ENCODE results near the gene DCC. TPM values are rescaled to one million over a fixed set of nuclear protein-coding genes. Genes with fewer than 3 reads are reported as not detected.

Gene DCC
- polyA plus RNA-seq, 6 donors from 2014 or later = not detected

- no peak overlapping the region for H3K4me3 Mint-ChIP-seq
- peaks cover 0 to 5% (median 0%) of the 10 kb centered on the region in 7 donors for H3K9me3 Mint-ChIP-seq
- ATAC-seq (ENCODE audit: low read depth in 2 of 2) = no peak
- no peaks in the 10 kb centered on the region for H3K36me3 Mint-ChIP-seq
- H3K27ac Mint-ChIP-seq = no peak overlapping the region
- H3K4me1 Mint-ChIP-seq = no peaks in the 10 kb centered on the region
- H3K27me3 Mint-ChIP-seq = no peaks in the 10 kb centered on the region
- DNase-seq = no peak
These were observed 554.8 kb downstream of the DCC start for GRCh38 chr18:52894801-52895200.

- no peak for DNase-seq
- no peak for ATAC-seq (ENCODE audit: low read depth in 2 of 2)
- Mint-ChIP-seq H3K27me3 (no peaks in the 10 kb centered on the region), H3K27ac (no peak overlapping the region), H3K4me1 (no peaks in the 10 kb centered on the region), H3K36me3 (no peaks in the 10 kb centered on the region), H3K9me3 (peaks cover 0 to 5% (median 0%) of the 10 kb centered on the region in 7 donors), H3K4me3 (no peak overlapping the region)
These were observed 557.9 kb downstream of the DCC start for GRCh38 chr18:52897611-52898484.

DNA sequence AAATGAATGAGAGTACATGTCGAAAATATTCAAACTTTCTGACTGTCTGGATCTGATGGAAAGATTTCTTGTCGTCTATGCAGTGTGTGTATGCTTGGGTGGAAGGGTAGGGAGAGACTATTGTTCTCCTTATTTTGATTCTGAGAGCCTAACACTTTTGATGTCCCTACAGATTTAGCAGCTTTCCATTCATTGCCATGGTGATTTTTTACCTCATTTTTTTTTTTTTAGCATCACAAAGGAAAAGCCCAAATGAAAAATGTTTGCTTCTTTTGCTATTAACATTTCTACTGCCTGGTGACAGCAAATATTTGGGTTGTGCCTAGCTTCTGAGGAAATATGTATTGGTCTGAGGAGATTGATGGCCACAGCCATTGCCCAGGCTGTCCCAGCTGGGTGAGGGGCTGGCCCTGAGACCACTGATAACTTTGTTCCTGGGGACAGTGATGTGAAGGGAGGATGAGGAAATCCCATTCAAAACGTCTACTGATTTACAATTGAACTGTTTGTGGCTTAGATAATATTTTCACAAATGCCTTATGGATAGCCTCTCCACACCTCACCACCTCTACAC lies 558.6 kb downstream of the DCC start:
- no peaks in the 10 kb centered on the region for H3K27me3 Mint-ChIP-seq
- no peak overlapping the region for H3K4me3 Mint-ChIP-seq
- DNase-seq (no peak), ATAC-seq (ENCODE audit: low read depth in 2 of 2) (no peak)
- no peak overlapping the region for H3K27ac Mint-ChIP-seq
- no peaks in the 10 kb centered on the region for H3K4me1 Mint-ChIP-seq
- H3K36me3 Mint-ChIP-seq = no peaks in the 10 kb centered on the region
- peaks cover 0 to 2% (median 0%) of the 10 kb centered on the region in 7 donors for H3K9me3 Mint-ChIP-seq

DNA sequence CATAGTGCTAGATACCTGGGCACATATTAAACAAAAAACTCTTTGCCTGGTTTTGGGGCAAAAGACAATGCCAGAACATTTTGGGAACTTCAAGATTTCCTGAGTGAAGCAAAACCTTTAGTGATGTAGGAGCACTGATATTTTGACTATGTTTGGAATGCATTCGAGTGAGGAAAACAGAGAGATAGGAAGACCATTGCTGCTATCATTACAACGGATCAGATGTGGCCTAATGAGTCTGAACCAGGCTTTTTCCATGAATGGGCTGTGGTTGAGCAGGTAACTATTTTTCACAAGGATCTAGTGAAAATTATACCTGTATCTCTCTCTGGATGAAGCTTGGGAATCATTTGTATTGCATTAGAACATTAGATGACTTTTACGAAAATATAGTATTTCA lies 562.2 kb downstream of the DCC start:
- DNase-seq (no peak), ATAC-seq (ENCODE audit: low read depth in 2 of 2) (no peak)
- Mint-ChIP-seq H3K36me3 (no peaks in the 10 kb centered on the region), H3K4me1 (no peaks in the 10 kb centered on the region), H3K27me3 (no peaks in the 10 kb centered on the region), H3K4me3 (no peak overlapping the region), H3K27ac (no peak overlapping the region), H3K9me3 (peaks cover 0 to 2% (median 0%) of the 10 kb centered on the region in 7 donors)

- Mint-ChIP-seq H3K27me3 (no peaks in the 10 kb centered on the region), H3K9me3 (peaks cover 0 to 2% (median 0%) of the 10 kb centered on the region in 7 donors), H3K4me3 (no peak overlapping the region), H3K36me3 (no peaks in the 10 kb centered on the region), H3K4me1 (no peaks in the 10 kb centered on the region), H3K27ac (no peak overlapping the region)
- ATAC-seq (ENCODE audit: low read depth in 2 of 2) (no peak), DNase-seq (no peak)
These were observed 563.9 kb downstream of the DCC start for GRCh38 chr18:52903857-52904256.

GRCh38 chr18:52907543-52908308 lies 567.7 kb downstream of the DCC start:
- Mint-ChIP-seq H3K9me3 (peaks cover 0 to 2% (median 0%) of the 10 kb centered on the region in 7 donors), H3K4me3 (no peak overlapping the region), H3K27me3 (no peaks in the 10 kb centered on the region), H3K27ac (no peak overlapping the region), H3K36me3 (no peaks in the 10 kb centered on the region), H3K4me1 (no peaks in the 10 kb centered on the region)
- ATAC-seq (ENCODE audit: low read depth in 2 of 2) = no peak
- no peak for DNase-seq

DNA sequence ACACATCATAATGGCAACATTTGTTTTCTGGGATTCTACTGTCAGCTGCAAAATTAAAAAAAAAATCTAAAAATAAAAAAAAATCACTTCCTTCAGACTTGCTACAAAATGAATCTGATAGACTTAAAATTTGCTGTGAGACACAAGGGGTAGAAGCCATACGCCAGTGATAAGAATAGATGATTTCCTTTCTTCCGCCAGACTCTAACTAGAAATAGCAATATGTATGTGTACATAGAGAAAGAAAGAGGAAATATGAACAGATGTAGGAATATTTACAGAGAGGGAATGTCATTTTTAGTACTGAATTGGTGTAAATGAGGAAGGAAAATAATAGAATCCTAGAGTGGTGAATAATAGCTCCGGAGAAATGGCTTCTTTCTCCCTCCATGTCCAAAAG lies 574.2 kb downstream of the DCC start:
- Mint-ChIP-seq H3K4me3 (no peak overlapping the region), H3K4me1 (no peaks in the 10 kb centered on the region), H3K27ac (no peak overlapping the region), H3K9me3 (no peaks in the 10 kb centered on the region), H3K36me3 (no peaks in the 10 kb centered on the region), H3K27me3 (no peaks in the 10 kb centered on the region)
- no peak for ATAC-seq (ENCODE audit: low read depth in 2 of 2)
- no peak for DNase-seq

DNA sequence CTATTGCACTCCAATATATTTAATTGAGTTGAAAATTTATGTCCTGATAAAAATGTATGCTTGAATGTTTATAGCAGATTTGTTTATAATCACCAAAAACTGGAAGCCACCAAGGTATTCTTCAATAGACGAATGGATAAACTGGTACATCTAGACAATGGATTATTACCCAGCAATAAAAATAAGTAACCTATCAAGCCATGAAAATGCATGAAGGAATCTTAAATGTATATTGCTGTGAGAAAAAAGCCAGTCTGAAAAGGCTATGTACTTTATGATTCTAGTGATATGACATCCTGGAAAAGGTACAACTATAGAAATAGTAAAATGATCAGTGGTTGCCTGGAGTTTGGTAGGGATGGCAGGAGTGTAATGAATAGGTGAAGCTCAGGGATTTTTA lies 580.7 kb downstream of the DCC start:
- no peaks in the 10 kb centered on the region for H3K4me1 Mint-ChIP-seq
- DNase-seq (no peak), ATAC-seq (ENCODE audit: low read depth in 2 of 2) (no peak)
- H3K36me3 Mint-ChIP-seq = no peaks in the 10 kb centered on the region
- H3K27me3 Mint-ChIP-seq = no peaks in the 10 kb centered on the region
- peaks cover 0 to 4% (median 0%) of the 10 kb centered on the region in 7 donors for H3K9me3 Mint-ChIP-seq
- H3K27ac Mint-ChIP-seq = no peak overlapping the region
- H3K4me3 Mint-ChIP-seq = no peak overlapping the region

DNA sequence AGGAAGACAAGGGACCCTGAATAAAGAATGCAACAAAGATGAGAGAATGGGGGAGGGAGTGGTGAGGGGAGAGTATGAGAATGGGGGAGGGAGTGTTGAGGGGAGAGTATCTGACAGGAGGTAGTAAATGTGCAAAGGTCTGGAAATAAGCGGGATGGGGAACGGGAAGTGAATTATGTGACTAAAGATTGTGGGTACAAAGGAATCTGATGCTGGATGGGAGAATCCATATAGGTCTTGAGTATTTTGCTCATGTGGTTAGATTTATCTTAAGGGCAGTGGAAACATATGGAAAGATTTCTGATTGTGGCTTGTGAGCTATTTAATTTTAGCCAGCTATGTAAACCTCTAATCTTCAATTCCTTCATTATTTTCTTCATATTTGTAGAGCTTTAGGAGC lies 593.4 kb downstream of the DCC start:
- DNase-seq = no peak
- Mint-ChIP-seq H3K9me3 (peaks cover 0 to 11% (median 0%) of the 10 kb centered on the region in 7 donors), H3K27me3 (no peaks in the 10 kb centered on the region), H3K4me3 (no peak overlapping the region), H3K27ac (no peak overlapping the region), H3K36me3 (no peaks in the 10 kb centered on the region), H3K4me1 (no peaks in the 10 kb centered on the region)
- no peak for ATAC-seq (ENCODE audit: low read depth in 2 of 2)

- H3K4me3 Mint-ChIP-seq = no peak overlapping the region
- ATAC-seq (ENCODE audit: low read depth in 2 of 2) = no peak
- H3K4me1 Mint-ChIP-seq = no peaks in the 10 kb centered on the region
- H3K9me3 Mint-ChIP-seq = peaks cover 0 to 11% (median 0%) of the 10 kb centered on the region in 7 donors
- no peak for DNase-seq
- H3K27ac Mint-ChIP-seq = no peak overlapping the region
- no peaks in the 10 kb centered on the region for H3K27me3 Mint-ChIP-seq
- H3K36me3 Mint-ChIP-seq = no peaks in the 10 kb centered on the region
These were observed 596.9 kb downstream of the DCC start for GRCh38 chr18:52936931-52937330.

- no peaks in the 10 kb centered on the region for H3K36me3 Mint-ChIP-seq
- ATAC-seq (ENCODE audit: low read depth in 2 of 2) (no peak), DNase-seq (no peak)
- H3K4me1 Mint-ChIP-seq = no peaks in the 10 kb centered on the region
- H3K27me3 Mint-ChIP-seq = no peaks in the 10 kb centered on the region
- H3K4me3 Mint-ChIP-seq = no peak overlapping the region
- H3K27ac Mint-ChIP-seq = no peak overlapping the region
- H3K9me3 Mint-ChIP-seq = peaks cover 0 to 11% (median 0%) of the 10 kb centered on the region in 7 donors
These were observed 597.8 kb downstream of the DCC start for GRCh38 chr18:52937840-52938239.

GRCh38 chr18:52945552-52945951 lies 605.6 kb downstream of the DCC start:
- ATAC-seq (ENCODE audit: low read depth in 2 of 2) (no peak), DNase-seq (no peak)
- H3K9me3 Mint-ChIP-seq = peaks cover 0 to 9% (median 0%) of the 10 kb centered on the region in 7 donors
- no peak overlapping the region for H3K4me3 Mint-ChIP-seq
- H3K4me1 Mint-ChIP-seq = no peaks in the 10 kb centered on the region
- no peaks in the 10 kb centered on the region for H3K27me3 Mint-ChIP-seq
- no peak overlapping the region for H3K27ac Mint-ChIP-seq
- no peaks in the 10 kb centered on the region for H3K36me3 Mint-ChIP-seq

- ATAC-seq (ENCODE audit: low read depth in 2 of 2) = no peak
- Mint-ChIP-seq H3K4me3 (no peak overlapping the region), H3K36me3 (no peaks in the 10 kb centered on the region), H3K4me1 (no peaks in the 10 kb centered on the region), H3K27me3 (no peaks in the 10 kb centered on the region), H3K9me3 (peaks cover 0 to 3% (median 0%) of the 10 kb centered on the region in 7 donors), H3K27ac (no peak overlapping the region)
- DNase-seq = no peak
These were observed 609.0 kb downstream of the DCC start for GRCh38 chr18:52948868-52949444.
